PC-3 (cell line): ENCODE data around the gene NEU4. TPM values are rescaled to one million over a fixed set of nuclear protein-coding genes. Genes with fewer than 3 reads are reported as not detected.

Source experiments
- ATAC-seq: fragments of 200-7000 bp; cut with Tn5 transposase; 2 replicates; pipeline ENCODE4 v1.9.1; 2020; ENCODE audit warnings: mild to moderate bottlenecking, moderate library complexity
- BruUV-seq: library from RNA; stranded (reverse); fragments of 400-500 nt; replicated peaks from 2 replicates; lab custom pipeline; 2021; lab: Mats Ljungman, UMichigan
- CTCF ChIA-PET: fragments of 300-600 bp; sonication (Branson Sonifier 250); formaldehyde crosslinking; loops from one replicate; lab custom pipeline; 2022; ENCODE audit warnings: antibody characterized with exemption; lab: Charles Lee
- POLR2A ChIA-PET: fragments of 300-600 bp; sonication (Branson Sonifier 250); formaldehyde crosslinking; loops from one replicate; lab custom pipeline; 2022; ENCODE audit warnings: antibody characterized with exemption; ENCODE audit not compliant: unreplicated experiment; lab: Charles Lee
- DNase-seq: peaks from one replicate; pipeline ENCODE4 v3.0.0-alpha.2; 2015
- H2AFZ ChIP-seq: fragments of 300-600 bp; sonication (generic); 2 replicates; pipeline ENCODE4 v1.6.0; 2016; ENCODE audit warnings: antibody characterized with exemption, low read length
- H3F3A ChIP-seq: fragments of 300-600 bp; sonication (generic); one replicate; pipeline ENCODE4 v1.6.0; 2017; ENCODE audit warnings: antibody characterized with exemption, low read length, control low read depth, mild to moderate bottlenecking; ENCODE audit not compliant: unreplicated experiment
- H3K27ac ChIP-seq: fragments of 300-600 bp; sonication (generic); 2 replicates; pipeline ENCODE4 v1.5.1; 2016; ENCODE audit warnings: mild to moderate bottlenecking, low read length
- H3K27me3 ChIP-seq: fragments of 300-600 bp; sonication (generic); 2 replicates; pipeline ENCODE4 v1.6.1; 2016; ENCODE audit warnings: low read length, mixed read lengths
- H3K36me3 ChIP-seq: fragments of 300-600 bp; sonication (generic); 2 replicates; pipeline ENCODE4 v1.6.1; 2016; ENCODE audit warnings: low read depth, mixed run types, low read length, mixed read lengths
- H3K4me1 ChIP-seq: fragments of 300-600 bp; sonication (generic); 2 replicates; pipeline ENCODE4 v1.5.1; 2016; ENCODE audit warnings: low read length; ENCODE audit not compliant: insufficient read depth
- H3K4me2 ChIP-seq: fragments of 300-600 bp; sonication (generic); 2 replicates; pipeline ENCODE4 v1.6.0; 2016; ENCODE audit warnings: low read length
- H3K4me3 ChIP-seq: fragments of 300-600 bp; sonication (generic); 2 replicates; pipeline ENCODE4 v1.5.1; 2016; ENCODE audit warnings: mild to moderate bottlenecking, low read length, mixed read lengths
- H3K79me2 ChIP-seq: fragments of 300-600 bp; sonication (generic); 2 replicates; pipeline ENCODE4 v1.6.1; 2017; ENCODE audit warnings: low read length, mixed read lengths
- H3K9ac ChIP-seq: fragments of 300-600 bp; sonication (generic); 2 replicates; pipeline ENCODE4 v1.6.0; 2016; ENCODE audit warnings: mild to moderate bottlenecking, low read length
- H3K9me2 ChIP-seq: fragments of 300-600 bp; sonication (generic); replicated peaks from 2 replicates; pipeline ENCODE4 v1.6.1; 2016; ENCODE audit warnings: mixed run types, low read length, mixed read lengths
- H3K9me3 ChIP-seq: fragments of 300-600 bp; sonication (generic); 2 replicates; pipeline ENCODE4 v1.6.1; 2016; ENCODE audit warnings: low read length, mixed read lengths
- H4K20me1 ChIP-seq: fragments of 300-600 bp; sonication (generic); 2 replicates; pipeline ENCODE4 v1.6.1; 2016; ENCODE audit warnings: low read length, mixed read lengths
- CTCF ChIP-seq: fragments of 300-600 bp; sonication (generic); conservative IDR thresholded peaks from 2 replicates; pipeline ENCODE4 v1.5.1; 2017; ENCODE audit warnings: antibody characterized with exemption, low read depth, mild to moderate bottlenecking, low read length
- EZH2 ChIP-seq: fragments of 300-600 bp; sonication (generic); IDR thresholded peaks from one replicate; pipeline ENCODE4 v1.6.1; 2017; ENCODE audit warnings: antibody characterized with exemption, mild to moderate bottlenecking, low read length; ENCODE audit not compliant: unreplicated experiment
- EZH2phosphoT487 ChIP-seq: fragments of 300-600 bp; sonication (generic); IDR thresholded peaks from 2 replicates; pipeline ENCODE4 v1.6.1; 2018; ENCODE audit warnings: mild to moderate bottlenecking, antibody characterized with exemption, low read length, borderline replicate concordance
- intact Hi-C: fragments of 100-400 bp; cut with micrococcal nuclease; formaldehyde crosslinking; loops from 2 replicates; pipeline ENCODE4 v1.9.0; 2023
- total RNA-seq: library from RNA; depleted of rRNA; stranded (reverse); fragments of >200 nt; gene quantifications from 2 replicates; pipeline ENCODE4 v1.2.3, GENCODE V29; 2014

Gene NEU4
- total RNA-seq, 1 experiment from 2014 or later = not detected

DNA sequence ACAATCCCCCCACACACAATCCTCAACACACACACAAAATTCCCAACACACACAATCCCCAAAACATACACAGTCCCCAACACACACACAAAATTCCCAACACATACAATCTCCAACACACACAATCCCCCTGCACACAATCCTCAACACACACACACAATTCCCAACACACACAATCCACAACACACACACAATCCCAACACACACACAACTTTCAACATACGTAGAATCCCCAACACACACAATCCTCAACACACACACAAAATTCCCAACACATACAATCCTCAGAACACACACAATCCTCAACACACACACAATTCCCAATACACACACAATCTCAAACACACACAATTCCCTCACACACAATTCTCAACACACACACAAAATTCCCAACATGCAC lies 52.3 kb downstream of the NEU4 start:
- H3F3A ChIP-seq = no peaks in the 10 kb centered on the region
- no peaks in the 10 kb centered on the region for H3K4me1 ChIP-seq
- H2AFZ ChIP-seq = no peak overlapping the region
- no TSS peak for BruUV-seq
- no peaks in the 10 kb centered on the region for H3K36me3 ChIP-seq
- no peaks in the 10 kb centered on the region for H3K9me2 ChIP-seq
- TF ChIP-seq EZH2 = no peak
- no peak for TF ChIP-seq CTCF
- no peak for TF ChIP-seq EZH2phosphoT487
- no peak overlapping the region for H3K4me2 ChIP-seq
- no peak overlapping the region for H3K27ac ChIP-seq
- H3K9me3 ChIP-seq = no peaks in the 10 kb centered on the region
- intact Hi-C loops = loop anchor here (10.0 kb wide), 1 partner anchor 126 kb away; the partner anchor contains the start of gene D2HGDH
- H3K4me3 ChIP-seq = no peak overlapping the region
- no peaks in the 10 kb centered on the region for H3K27me3 ChIP-seq
- H4K20me1 ChIP-seq = no peaks in the 10 kb centered on the region
- H3K79me2 ChIP-seq = no peaks in the 10 kb centered on the region
- POLR2A ChIA-PET = no interaction called here
- DNase-seq (no peak), ATAC-seq (no peak)
- CTCF ChIA-PET = no interaction called here
- no peak overlapping the region for H3K9ac ChIP-seq

DNA sequence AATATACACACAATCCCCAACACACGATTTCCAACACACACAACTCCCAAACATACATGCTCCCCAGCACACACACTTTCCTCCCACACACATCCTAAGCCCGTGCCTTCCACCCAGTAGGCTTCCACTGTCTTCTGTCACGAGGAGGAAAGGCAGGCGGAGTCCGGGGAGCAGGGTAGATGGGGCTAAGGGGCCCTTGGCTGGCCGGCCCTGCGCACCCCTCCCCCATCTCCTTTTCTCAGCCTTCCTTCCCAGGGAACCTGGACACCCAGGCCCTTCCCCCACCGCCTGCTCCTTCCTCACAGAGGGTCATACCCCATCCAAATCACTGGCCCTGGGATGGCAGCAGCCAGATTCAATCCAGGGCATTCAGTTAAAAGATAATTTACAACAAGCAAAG lies 53.1 kb downstream of the NEU4 start:
- Histone ChIP-seq H3K27me3 (no peaks in the 10 kb centered on the region), H3F3A (no peaks in the 10 kb centered on the region), H2AFZ (no peak overlapping the region), H4K20me1 (no peaks in the 10 kb centered on the region), H3K9me2 (no peaks in the 10 kb centered on the region), H3K4me3 (no peak overlapping the region), H3K9ac (no peak overlapping the region), H3K4me2 (no peak overlapping the region), H3K79me2 (no peaks in the 10 kb centered on the region), H3K27ac (no peak overlapping the region), H3K4me1 (no peaks in the 10 kb centered on the region), H3K36me3 (no peaks in the 10 kb centered on the region), H3K9me3 (no peaks in the 10 kb centered on the region)
- POLR2A ChIA-PET = no interaction called here
- intact Hi-C loops = loop anchor here (10.0 kb wide), 1 partner anchor 127 kb away; the partner anchor contains the start of gene D2HGDH
- TF ChIP-seq CTCF (no peak), EZH2phosphoT487 (no peak), EZH2 (no peak)
- no TSS peak for BruUV-seq
- DNase-seq = no peak
- no peak for ATAC-seq
- CTCF ChIA-PET = no interaction called here

DNA sequence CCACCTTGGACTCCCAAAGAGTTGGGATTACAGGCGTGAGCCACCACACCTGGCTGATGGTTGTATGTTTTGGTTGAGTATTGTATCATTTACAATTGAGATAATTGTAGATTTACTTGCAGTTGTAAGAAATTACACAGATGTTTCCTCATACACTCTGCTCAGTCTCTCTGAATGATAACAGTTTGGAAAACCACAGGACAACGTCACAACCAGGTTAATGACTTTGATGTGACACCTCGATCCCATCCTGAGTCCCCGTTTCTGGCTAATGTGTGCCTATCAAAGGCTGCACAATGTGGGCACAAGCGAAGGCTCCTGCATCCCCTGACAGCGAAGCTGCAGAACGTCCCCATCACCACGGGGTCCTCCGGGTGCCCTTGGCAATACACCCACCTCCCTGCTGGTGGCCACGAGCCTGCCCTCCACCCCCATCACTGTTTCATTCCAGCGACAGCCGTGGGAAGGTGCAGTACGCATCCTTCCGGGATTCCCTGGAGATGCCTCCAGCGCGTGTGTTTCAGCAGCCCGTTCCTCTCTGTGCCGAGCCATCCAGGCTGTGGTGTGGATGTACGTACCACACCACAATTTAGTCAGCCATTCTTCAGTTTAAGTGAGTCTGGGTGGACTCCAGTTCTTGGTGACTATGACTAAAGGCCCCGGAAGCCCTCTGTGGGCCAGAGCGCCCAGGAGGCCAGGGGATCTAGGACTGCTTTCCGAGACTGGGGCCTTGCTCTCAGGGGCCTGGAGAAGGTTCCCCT lies 54.0 kb downstream of the NEU4 start:
- DNase-seq (no peak), ATAC-seq (no peak)
- Histone ChIP-seq H3K4me2 (no peak overlapping the region), H3F3A (no peaks in the 10 kb centered on the region), H3K36me3 (no peaks in the 10 kb centered on the region), H3K9me2 (no peaks in the 10 kb centered on the region), H3K27ac (no peak overlapping the region), H4K20me1 (no peaks in the 10 kb centered on the region), H3K27me3 (no peaks in the 10 kb centered on the region), H3K4me1 (no peaks in the 10 kb centered on the region), H3K9ac (no peak overlapping the region), H3K9me3 (no peaks in the 10 kb centered on the region), H3K79me2 (no peaks in the 10 kb centered on the region), H2AFZ (no peak overlapping the region), H3K4me3 (no peak overlapping the region)
- CTCF ChIA-PET = no interaction called here
- TF ChIP-seq EZH2 (no peak), EZH2phosphoT487 (no peak), CTCF (no peak)
- POLR2A ChIA-PET = no interaction called here
- intact Hi-C loops = loop anchor here (10.0 kb wide), 1 partner anchor 128 kb away; the partner anchor contains the start of gene D2HGDH
- no TSS peak for BruUV-seq
